Measurements from ENCODE around the gene RXFP4. TPM values are rescaled to one million over a fixed set of nuclear protein-coding genes. Genes with fewer than 3 reads are reported as not detected.
"Not testable (repeated sequence)": the region's sequence is repeated elsewhere in the genome, so short reads cannot be mapped to it uniquely, and the experiment has no call there.

RXFP4 gene
- total RNA-seq, 1 donor from 2014 or later, result not detected

DNA sequence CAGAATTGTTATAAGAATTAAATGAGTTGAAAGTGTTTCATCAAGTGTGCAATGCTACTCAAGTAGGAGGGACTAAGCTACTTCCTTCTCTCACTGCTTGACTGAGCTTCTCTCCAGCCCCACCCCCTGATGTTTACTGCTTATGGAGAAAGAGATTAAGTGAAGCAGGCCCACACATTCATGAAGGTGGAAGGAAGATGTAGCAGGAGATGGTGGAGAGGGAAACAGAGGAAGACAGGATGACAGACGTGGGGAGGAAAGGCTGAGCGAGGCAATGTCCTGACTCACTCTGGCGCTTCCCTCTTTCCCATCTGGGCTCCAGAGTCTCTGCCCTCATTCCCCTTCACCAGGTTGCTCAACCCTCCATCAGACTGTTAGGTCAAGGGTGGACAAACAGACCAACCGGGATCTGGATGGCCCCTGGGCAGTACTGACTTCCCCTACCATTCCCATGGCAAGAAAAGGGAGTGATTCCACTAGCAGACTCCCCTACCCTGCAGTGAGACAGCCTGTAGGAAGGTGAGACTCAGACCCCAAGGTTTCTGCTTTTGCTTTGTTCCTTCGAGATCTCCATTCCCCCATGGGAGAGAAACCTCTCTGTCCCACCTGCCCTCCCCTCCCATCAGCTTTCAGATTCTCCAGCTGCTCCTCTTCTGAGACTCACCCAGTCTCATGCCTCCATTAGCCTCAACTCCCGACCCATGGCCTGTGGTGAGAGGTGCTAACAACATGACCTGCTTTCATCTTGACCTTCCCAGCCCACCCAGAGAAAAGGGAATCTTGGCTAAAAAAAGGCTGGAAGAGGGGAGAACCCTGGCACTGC, 40.0 kb downstream of the RXFP4 start:
- TF ChIP-seq, protein P1, sequence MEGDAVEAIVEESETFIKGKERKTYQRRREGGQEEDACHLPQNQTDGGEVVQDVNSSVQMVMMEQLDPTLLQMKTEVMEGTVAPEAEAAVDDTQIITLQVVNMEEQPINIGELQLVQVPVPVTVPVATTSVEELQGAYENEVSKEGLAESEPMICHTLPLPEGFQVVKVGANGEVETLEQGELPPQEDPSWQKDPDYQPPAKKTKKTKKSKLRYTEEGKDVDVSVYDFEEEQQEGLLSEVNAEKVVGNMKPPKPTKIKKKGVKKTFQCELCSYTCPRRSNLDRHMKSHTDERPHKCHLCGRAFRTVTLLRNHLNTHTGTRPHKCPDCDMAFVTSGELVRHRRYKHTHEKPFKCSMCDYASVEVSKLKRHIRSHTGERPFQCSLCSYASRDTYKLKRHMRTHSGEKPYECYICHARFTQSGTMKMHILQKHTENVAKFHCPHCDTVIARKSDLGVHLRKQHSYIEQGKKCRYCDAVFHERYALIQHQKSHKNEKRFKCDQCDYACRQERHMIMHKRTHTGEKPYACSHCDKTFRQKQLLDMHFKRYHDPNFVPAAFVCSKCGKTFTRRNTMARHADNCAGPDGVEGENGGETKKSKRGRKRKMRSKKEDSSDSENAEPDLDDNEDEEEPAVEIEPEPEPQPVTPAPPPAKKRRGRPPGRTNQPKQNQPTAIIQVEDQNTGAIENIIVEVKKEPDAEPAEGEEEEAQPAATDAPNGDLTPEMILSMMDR (IDR thresholded peaks at IDR 0.05), result no peak
- no peak for DNase-seq (ENCODE audit: low spot score in 2 of 2)
- H3K4me1 ChIP-seq, result peaks cover 30 to 44% of the 10 kb centered on the region in 2 donors

DNA sequence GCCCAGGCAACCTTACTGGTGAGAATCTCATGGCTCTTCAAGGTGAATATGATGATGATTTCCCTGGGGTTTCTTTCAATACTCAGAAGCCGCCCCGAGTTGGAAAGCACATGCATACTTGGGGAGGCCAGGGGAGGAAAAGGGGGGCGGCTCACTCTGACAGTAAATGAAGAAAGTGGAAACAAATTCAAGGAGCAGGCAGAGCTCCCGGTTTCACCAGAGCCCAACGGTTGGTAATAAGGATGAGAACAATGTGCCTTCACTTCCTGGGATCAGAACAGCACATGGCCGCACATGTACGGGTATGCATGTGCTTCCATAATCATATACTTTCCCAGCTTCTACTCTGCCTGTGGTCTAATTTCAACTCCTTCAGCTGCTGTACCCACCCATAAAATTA, 40.7 kb downstream of the RXFP4 start:
- peaks cover 30 to 44% of the 10 kb centered on the region in 2 donors for H3K4me1 ChIP-seq
- no peaks in the 10 kb centered on the region for H3K27me3 ChIP-seq
- TF ChIP-seq, protein P1 (IDR thresholded peaks at IDR 0.05), result no peak
- H3K27ac ChIP-seq, result peak overlapping the region; percentile 94 to 98
- intact Hi-C loops (cut with DNase I), result loop anchor here (5.0 kb wide), 1 partner anchor 120 kb away; no protein-coding TSS in a partner anchor
- no peak for DNase-seq (ENCODE audit: low spot score in 2 of 2)
- peak overlapping the region in 1 of 2 donors; percentile 26 for H3K4me3 ChIP-seq
- H3K36me3 ChIP-seq, result peaks cover 0 to 4% of the 10 kb centered on the region in 2 donors
- no peaks in the 10 kb centered on the region for H3K9me3 ChIP-seq

More for the DNA sequence above, 40.0 kb downstream of the RXFP4 start:
- peak overlapping the region; percentile 94 to 98 for H3K27ac ChIP-seq
- peaks cover 0 to 4% of the 10 kb centered on the region in 2 donors for H3K36me3 ChIP-seq
- peak overlapping the region in 1 of 2 donors; percentile 38 for H3K4me3 ChIP-seq
- intact Hi-C loops (cut with DNase I), result loop anchor here (5.0 kb wide), 1 partner anchor 119 kb away; no protein-coding TSS in a partner anchor
- H3K9me3 ChIP-seq, result no peaks in the 10 kb centered on the region
- H3K27me3 ChIP-seq, result no peaks in the 10 kb centered on the region

DNA sequence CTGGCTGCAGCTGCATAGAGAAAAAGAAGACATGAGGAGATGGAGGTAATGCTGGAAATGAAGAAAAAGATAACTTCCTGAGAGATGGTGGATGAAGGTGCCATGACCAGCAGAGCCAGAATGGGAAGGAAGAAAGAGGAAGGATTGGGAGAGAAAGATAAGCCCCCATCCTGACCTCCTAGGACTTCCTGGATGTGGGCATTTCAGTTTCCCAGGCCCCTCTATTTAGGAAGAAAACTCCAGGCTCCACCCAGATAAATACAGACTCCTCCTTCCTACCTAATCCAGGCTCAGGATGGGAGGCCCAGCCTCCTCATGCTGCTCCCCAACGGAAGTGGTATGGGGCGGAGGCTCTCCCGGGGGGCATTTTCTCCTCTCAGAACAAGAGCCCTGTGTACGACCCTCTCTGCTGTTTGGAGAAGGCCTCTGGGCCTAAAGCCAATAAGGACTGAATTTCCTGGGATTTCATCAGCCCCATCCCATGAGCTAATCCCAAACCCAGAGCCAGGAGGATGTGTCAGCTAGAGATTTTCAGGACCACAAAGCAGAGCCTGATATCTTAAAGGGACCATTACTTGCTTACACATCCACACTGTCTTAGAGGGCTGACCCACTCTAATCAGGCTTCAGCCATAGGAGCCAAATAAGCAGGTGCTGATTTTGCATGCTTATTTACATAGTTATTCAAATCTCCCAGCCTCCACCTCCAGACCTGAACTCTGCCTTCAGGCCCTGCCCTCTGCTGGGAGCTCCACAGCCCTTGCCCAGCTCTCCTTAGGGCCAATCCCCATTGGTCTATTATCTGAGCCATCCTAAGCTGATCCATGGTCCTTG, 42.0 kb downstream of the RXFP4 start:
- Histone ChIP-seq H3K4me1 (peaks cover 30 to 44% of the 10 kb centered on the region in 2 donors), H3K27me3 (no peaks in the 10 kb centered on the region), H3K36me3 (peaks cover 0 to 4% of the 10 kb centered on the region in 2 donors), H3K9me3 (no peaks in the 10 kb centered on the region), H3K27ac (peak overlapping the region; percentile 94 to 98), H3K4me3 (peak overlapping the region in 1 of 2 donors; percentile 9)
- peak in 1 of 2 donors; percentile 83 for DNase-seq (ENCODE audit: low spot score in 2 of 2)
- TF ChIP-seq, protein P1 (IDR thresholded peaks at IDR 0.05), result peak in 1 of 3 experiments; percentile 27
- intact Hi-C loops (cut with DNase I), result loop anchor here (5.0 kb wide), 1 partner anchor 121 kb away; no protein-coding TSS in a partner anchor

DNA sequence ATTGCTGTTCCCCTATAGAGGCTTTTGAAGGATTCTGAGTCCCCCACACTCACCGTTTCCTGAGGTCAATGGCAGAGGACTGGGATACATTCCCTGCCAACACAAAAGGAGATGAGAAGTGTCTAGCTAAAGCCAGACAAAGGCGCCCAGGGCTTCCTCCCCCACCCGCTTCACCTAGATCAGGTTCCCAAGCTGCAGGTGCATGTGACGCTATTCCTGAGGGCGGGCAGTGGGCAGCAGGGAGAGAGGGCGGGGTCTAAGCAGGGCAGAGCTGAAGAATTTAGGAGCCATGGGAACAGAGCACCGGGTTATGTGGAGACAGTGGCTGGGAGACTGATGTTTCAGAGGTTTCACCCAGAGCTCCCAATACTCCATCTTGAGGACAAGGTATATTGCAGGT, 42.9 kb downstream of the RXFP4 start:
- no peaks in the 10 kb centered on the region for H3K27me3 ChIP-seq
- peaks cover 30 to 44% of the 10 kb centered on the region in 2 donors for H3K4me1 ChIP-seq
- TF ChIP-seq, protein P1 (IDR thresholded peaks at IDR 0.05), result no peak
- intact Hi-C loops (cut with DNase I), result loop anchor here (5.0 kb wide), 1 partner anchor 122 kb away; no protein-coding TSS in a partner anchor
- peak overlapping the region; percentile 94 to 98 for H3K27ac ChIP-seq
- DNase-seq (ENCODE audit: low spot score in 2 of 2), result no peak
- H3K9me3 ChIP-seq, result no peaks in the 10 kb centered on the region
- no peak overlapping the region for H3K4me3 ChIP-seq
- H3K36me3 ChIP-seq, result peaks cover 0 to 4% of the 10 kb centered on the region in 2 donors

DNA sequence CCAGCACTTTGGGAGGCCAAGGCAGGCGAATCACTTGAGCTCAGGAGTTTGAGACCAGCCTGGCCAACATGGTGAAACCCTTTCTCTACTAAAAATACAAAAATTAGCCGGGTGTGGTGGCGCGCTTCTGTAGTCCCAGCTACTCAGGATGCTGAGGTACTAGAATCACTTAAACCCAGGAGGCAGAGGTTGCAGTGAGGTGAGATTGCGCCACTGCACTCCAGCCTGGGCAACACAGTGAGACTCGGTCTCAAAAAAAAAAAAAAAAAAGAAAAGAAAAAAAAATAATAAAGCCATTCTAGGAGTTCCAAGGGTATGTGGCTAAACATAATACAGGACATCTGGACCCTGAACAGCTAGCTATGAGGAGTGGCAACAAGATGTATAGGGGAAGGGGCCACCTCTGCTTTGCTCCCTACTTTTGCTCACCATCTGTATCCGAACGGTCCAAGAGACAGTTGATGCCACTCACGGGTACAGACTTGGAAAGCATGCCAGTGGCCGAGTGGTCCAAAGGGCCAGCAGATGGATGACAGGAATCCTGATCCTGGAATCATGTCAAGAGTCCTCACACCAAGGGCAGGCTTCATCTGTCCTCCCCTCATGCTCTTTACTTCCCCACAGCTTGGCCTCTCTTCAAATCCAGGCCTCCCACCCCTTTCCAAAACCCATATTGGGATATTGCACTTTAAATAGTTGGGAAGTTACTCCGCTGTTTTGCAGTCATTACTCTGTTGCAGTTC, 43.6 kb downstream of the RXFP4 start:
- not testable (repeated sequence) for H3K27me3 ChIP-seq; H3K36me3 ChIP-seq; H3K4me3 ChIP-seq; DNase-seq (ENCODE audit: low spot score in 2 of 2); H3K9me3 ChIP-seq
- intact Hi-C loops (cut with DNase I), result loop anchor here (5.0 kb wide), 1 partner anchor 123 kb away; no protein-coding TSS in a partner anchor
- Histone ChIP-seq H3K27ac (peak overlapping the region; percentile 94 to 98), H3K4me1 (peaks cover 28 to 43% of the 10 kb centered on the region in 2 donors)

Data from ascending aorta (tissue), 2 donors.